HG03469 (cell line): ENCODE measurements around the gene DNAJB8.

Source experiments
- ATAC-seq: cut with Tn5 transposase; IDR thresholded peaks from one replicate; pipeline ENCODE4 v1.9.1; 2021; ENCODE audit warnings: mild to moderate bottlenecking, moderate library complexity, moderate number of reproducible peaks; ENCODE audit not compliant: unreplicated experiment

Gene DNAJB8

GRCh38 chr3:128468285-128468790 lies 1.6 kb upstream of the DNAJB8 start:
- ATAC-seq, result no peak

- no peak for ATAC-seq
Measured at GRCh38 chr3:128464702-128465101, 2.0 kb downstream of the DNAJB8 start.

DNA sequence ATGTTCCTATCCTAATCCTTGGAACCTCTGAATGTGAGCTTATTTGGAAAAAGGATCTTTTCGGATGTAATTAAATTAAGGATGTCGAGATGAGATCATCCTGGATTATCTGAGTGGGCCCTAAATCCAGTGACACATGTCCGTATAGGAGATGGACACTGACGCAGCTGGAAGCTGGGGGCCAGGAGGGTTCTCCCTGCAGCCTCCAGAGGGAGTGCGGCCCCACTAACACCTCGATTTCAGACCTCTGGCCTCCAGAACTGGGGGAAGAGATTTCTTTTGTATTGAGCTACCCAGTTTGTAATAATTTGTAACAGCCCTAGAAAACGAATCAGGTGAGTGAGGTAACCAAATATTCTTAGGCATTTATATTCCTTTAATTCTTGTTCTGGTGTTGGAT lies 2.5 kb downstream of the DNAJB8 start:
- no peak for ATAC-seq

DNA sequence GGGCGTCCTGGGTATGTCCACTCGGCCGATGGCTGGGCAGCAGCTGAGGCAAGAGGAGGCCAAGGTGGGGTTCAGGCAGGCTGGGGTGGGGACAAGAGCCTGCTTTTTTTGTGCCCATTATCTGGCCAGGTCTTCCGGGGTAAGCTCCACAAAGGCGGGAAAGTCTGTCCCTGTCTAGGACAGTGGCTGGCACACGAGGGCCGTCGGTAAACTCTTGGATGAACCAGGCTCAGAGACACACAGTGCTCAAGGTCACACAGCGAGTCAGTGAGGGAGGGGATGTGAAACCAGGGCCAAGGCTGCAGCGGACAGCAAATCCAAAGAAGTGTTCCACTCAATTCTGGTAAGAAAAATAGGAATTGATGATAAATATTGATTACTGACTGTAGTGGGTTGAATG lies 2.9 kb downstream of the DNAJB8 start:
- no peak for ATAC-seq

- no peak for ATAC-seq
Measured at GRCh38 chr3:128463354-128463753, 3.3 kb downstream of the DNAJB8 start.

DNA sequence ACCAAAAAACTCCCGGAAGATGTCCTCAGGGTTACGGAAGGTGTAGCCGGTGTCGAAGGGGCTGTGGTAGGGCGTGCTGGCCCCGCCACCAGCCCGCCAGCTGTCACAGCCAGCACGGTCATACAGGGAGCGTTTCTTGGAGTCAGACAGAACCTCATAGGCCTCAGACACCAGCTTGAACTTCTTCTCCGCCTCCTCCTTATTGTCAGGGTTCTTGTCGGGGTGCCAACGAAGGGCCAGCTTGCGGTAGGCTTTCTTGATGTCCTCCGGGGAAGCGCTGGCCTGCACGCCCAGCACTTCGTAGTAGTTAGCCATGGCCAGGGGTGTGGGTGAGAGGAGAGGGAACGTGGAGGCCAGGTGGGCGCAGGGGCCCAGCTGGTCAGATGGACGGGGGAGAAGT lies 3.8 kb downstream of the DNAJB8 start:
- ATAC-seq, result no peak

DNA sequence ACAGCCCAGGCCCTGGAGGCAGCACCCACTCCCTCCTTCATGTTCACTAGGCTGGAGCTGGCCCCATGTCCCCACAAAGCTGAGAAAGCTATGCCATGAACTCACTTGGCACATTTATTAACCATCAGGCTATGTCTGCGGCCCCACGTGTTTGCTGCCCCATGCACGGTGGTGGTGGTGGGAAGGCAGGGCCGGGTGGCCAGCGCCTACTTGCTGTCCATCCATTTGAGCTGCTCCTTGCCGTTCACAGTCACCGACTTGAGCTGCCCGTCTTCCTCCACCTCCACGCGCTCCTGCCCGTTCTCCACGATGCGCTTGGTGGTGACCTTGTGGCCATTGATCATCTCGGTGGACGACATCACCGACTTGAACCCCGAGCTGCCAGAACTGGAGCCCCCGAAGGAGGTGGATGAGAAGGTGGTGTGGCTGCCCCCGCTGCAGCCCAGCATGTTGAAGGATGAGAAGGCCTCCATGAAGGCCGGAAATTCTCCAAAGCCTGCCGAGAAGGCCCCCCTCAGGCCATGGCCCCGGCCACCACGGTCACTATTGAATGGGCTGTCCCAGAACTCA lies 4.3 kb downstream of the DNAJB8 start:
- no peak for ATAC-seq

- ATAC-seq, result no peak
Measured at GRCh38 chr3:128461731-128462130, 5.0 kb downstream of the DNAJB8 start.

GRCh38 chr3:128459461-128459820 lies 7.2 kb downstream of the DNAJB8 start:
- no peak for ATAC-seq

DNA sequence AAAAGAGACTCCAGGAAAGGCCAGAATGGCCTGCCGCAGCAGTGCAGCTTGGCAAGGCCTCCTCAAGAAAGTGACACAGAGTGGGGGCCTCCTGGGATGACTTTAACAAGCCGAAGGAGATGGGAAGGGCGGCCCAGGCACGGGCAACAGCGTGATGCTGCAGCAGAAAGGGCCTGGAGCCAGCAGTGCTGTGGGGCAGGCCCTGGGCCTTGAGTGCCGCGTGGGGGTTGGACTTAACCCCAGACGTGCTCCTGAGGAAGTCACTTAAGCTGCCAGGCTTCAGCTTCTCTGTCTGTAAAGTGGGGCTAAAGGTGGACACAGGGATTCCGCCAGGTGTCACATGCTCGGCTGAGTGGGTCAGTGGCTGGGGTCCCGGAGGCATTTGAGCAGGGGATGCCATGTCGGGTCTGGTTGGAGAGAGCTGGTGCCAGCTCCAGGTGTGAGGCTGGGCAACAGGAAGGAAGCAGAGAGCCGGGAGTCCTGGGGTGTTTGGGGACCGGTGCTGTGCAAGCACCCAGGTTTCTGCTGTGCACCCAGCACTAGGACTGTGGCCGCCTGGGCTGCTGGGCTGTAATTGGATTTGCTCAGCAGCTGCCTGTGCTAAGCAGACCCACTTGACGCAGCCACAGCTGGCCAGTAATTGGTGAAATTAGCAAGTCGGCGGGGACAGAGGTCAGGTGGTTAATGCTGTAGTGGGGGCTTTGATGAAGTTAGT lies 7.8 kb downstream of the DNAJB8 start:
- ATAC-seq, result no peak

GRCh38 chr3:128457937-128458336 lies 8.8 kb downstream of the DNAJB8 start:
- ATAC-seq, result no peak

GRCh38 chr3:128456776-128457715 lies 9.6 kb downstream of the DNAJB8 start:
- ATAC-seq, result no peak

DNA sequence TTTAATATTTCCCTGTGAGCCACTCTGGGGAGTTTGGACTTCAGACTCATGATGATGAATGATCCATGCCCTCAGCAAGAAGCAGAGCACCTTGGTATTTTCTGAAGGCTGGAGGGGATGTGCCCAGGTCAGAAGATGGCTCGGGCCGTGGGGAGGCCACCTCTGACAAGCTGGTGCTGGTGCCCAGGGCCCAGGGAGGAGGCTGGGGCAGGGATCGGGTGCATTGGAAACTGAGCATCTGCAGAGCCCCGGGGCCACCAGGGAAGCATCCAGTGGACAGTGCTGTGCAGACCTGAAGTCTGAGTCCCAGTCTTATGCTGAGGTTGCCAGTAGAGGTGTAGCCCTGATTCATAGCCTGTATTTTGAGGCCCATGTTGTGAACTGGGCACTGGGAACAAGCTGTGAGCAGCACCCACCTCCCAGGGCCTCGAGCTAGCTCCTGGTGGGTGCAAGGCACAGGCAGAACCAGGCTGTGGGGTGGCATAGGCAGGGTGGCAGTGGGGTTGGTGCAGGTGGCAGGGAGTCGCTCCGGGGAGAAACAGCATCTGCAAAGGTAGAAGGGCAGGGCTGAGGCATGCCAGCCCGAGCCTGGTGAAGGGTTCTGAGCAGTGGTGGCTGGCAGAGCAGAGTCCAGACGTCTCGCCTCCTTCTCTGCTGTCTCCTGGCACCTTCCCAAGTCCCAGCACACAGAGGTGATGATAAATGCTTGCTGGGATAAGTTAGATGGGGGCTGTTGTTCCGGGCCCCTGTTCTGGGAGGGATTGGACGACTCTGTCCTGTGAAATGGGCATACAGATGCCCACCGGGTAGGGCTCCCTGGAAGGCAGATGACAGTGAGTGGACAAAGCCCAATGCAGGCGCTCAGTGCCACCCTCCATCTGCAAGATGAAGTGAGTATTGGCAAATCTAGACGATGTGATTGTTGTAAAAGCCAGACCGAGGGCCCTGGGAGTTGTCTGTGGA lies 10.6 kb downstream of the DNAJB8 start:
- ATAC-seq, result no peak

GRCh38 chr3:128455116-128455515 lies 11.6 kb downstream of the DNAJB8 start:
- ATAC-seq, result no peak

- no peak for ATAC-seq
Measured at GRCh38 chr3:128454310-128454618, 12.4 kb downstream of the DNAJB8 start.

DNA sequence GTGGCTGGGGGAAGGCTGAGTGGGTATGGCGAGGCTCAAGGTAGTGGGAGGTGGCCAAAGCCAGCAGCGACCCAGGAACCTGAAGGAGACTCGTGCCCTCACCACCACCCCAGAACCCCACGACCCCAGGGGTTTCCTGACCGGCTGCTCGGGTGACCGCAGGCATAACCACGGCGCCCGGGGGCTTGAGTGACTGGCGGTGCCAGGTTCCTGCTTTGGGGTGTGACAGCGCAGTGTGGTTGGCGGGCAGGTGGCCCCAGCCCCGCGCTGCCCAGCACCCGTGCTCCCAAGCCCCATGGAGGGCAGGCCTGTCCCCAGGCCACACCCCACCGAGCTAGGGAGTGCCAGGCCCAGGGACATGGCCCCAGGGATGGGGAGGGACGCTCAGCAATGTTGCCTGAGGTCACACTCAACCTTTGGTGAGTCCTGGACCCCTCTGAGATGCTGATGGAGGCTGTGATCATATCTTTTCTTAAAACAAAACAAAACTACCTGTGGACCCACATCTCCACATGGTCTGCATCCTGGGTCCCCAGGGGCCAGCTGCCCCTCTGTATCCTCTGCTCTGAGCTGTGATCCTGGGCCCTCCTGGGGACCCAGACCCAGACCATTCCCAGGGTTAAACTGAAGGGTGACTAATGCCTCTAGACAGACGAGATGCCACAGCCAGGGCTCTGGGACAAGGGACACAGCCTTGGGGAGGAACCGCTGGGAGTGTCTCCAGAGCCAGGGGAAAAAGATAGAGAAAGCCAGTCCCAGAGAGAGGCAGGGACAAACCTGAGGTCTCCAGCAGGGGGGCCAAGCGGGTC lies 13.0 kb downstream of the DNAJB8 start:
- ATAC-seq, result no peak

GRCh38 chr3:128452678-128453275 lies 13.9 kb downstream of the DNAJB8 start:
- no peak for ATAC-seq

DNA sequence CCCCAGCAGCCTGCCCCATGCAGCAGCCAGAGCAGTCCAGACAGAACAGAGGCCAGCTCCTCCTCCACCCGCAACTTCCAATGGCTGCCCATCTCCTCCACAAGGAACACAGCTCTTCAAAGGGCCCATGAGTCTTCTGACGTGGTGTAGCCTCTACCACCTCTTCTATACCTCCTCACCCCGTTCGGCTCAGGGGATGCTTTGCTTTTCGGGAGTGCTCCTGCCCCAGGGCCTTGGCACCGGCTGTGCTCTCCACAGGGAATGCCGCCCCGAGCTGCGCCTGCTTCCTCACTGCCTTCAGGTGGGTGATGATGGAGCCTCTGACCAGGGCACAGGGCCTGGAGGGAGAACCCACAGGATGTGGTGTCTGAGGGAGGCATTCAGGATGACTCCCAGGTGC lies 14.6 kb downstream of the DNAJB8 start:
- no peak for ATAC-seq

- no peak for ATAC-seq
Measured at GRCh38 chr3:128449111-128449638, 17.5 kb downstream of the DNAJB8 start.
